SK-N-SH (cell line): ENCODE measurements around the gene IL4R.

Source experiments
- CTCF ChIP-seq: fragments of 200-600 bp; sonication (generic); IDR thresholded peaks from 2 replicates; pipeline ENCODE4 v1.6.1; 2017; ENCODE audit warnings: antibody characterized with exemption, mild to moderate bottlenecking, moderate library complexity
- EZH2phosphoT487 ChIP-seq: fragments of 200-600 bp; sonication (generic); IDR thresholded peaks from 2 replicates; pipeline ENCODE4 v1.6.1; 2017; ENCODE audit warnings: low read depth, mixed run types, mild to moderate bottlenecking, antibody characterized with exemption, moderate library complexity, borderline replicate concordance
- FOXM1 ChIP-seq: IDR thresholded peaks from 2 replicates; pipeline ENCODE4 v1.4.0; 2012; ENCODE audit warnings: low read depth, mild to moderate bottlenecking
- RXRA ChIP-seq: IDR thresholded peaks from 2 replicates; pipeline ENCODE4 v1.4.0; 2012; ENCODE audit warnings: low read depth, mild to moderate bottlenecking, borderline replicate concordance
- SIN3A ChIP-seq: IDR thresholded peaks from 2 replicates; pipeline ENCODE4 v1.6.1; 2012; ENCODE audit warnings: low read depth, mild to moderate bottlenecking, low read length, moderate library complexity, borderline replicate concordance
- TAF1 ChIP-seq: IDR thresholded peaks from 2 replicates; pipeline ENCODE4 v1.6.1; 2012; ENCODE audit warnings: low read depth, mild to moderate bottlenecking, low read length, moderate library complexity, borderline replicate concordance
- TEAD4 ChIP-seq: IDR thresholded peaks from 2 replicates; pipeline ENCODE4 v1.4.0; 2012; ENCODE audit warnings: mild to moderate bottlenecking, borderline replicate concordance; ENCODE audit not compliant: insufficient read depth
- YY1 ChIP-seq: IDR thresholded peaks from 2 replicates; pipeline ENCODE4 v1.4.0; 2012; ENCODE audit warnings: low read depth, mild to moderate bottlenecking

- no peak for TF ChIP-seq CTCF
- no peak for TF ChIP-seq RXRA
- TF ChIP-seq YY1 = no peak
- TF ChIP-seq TAF1 = no peak
- TF ChIP-seq SIN3A = no peak
- no peak for TF ChIP-seq EZH2phosphoT487
- TF ChIP-seq TEAD4 = no peak
- TF ChIP-seq FOXM1 = no peak
These were observed 2.4 kb downstream of the IL4R start for GRCh38 chr16:27316038-27316680.
